GM06990 (cell line): ENCODE results near the gene PACRG.

Experiments
- DNase-seq: peaks from one replicate; pipeline ENCODE4 v3.0.0-alpha.2; 2011; ENCODE audit not compliant: insufficient read length; ENCODE audit errors: extremely low read depth
- H3K27me3 ChIP-seq: replicated peaks from 2 replicates; pipeline ENCODE4 v1.6.0; 2011; ENCODE audit warnings: low read length; ENCODE audit not compliant: control insufficient read depth, insufficient read depth
- H3K36me3 ChIP-seq: 2 replicates; pipeline ENCODE4 v1.5.1; 2011; ENCODE audit warnings: low read length; ENCODE audit not compliant: control insufficient read depth, insufficient read depth
- H3K4me3 ChIP-seq: replicated peaks from 2 replicates; pipeline ENCODE4 v1.5.1; 2011; ENCODE audit warnings: low read depth, mild to moderate bottlenecking, control low read depth, low read length
- CTCF ChIP-seq: IDR thresholded peaks from 2 replicates; pipeline ENCODE4 v1.5.1; 2011; ENCODE audit warnings: low read length, control low read depth, mild to moderate bottlenecking, inconsistent platforms; ENCODE audit not compliant: insufficient read depth, poor library complexity, severe bottlenecking

Gene PACRG

DNA sequence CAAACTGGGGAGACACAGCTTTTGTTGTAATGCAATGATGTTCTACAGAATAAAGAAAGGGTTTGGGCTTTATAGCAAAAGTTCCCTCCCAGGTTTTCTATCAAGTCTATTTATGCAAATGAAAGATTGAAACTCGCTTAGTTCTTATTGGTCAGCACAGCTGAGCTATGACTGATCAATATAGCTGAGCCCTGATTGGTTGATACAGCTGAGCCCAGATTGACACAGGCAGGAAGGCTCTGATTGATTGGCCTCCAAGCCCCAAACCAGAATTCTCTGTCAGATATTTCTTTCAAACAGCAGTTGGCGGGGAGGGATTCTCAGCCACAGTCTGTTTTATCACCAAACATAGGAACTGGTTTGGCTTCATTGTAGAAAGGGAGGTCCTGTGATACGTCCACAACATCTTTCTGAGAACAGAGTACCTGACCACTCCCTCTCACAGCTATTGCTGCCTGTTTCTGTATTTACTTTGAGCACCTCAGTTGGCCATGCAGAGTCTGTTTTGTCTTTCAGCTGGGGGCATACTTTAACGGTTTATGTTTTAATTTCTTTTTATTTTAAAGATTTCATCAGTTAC is 223.5 kb downstream of the PACRG start:
- Histone ChIP-seq H3K27me3 (no peaks in the 10 kb centered on the region), H3K36me3 (no peaks in the 10 kb centered on the region), H3K4me3 (no peak overlapping the region)
- no peak for TF ChIP-seq CTCF
- DNase-seq = no peak

- Histone ChIP-seq H3K4me3 (no peak overlapping the region), H3K27me3 (no peaks in the 10 kb centered on the region), H3K36me3 (no peaks in the 10 kb centered on the region)
- no peak for TF ChIP-seq CTCF
- DNase-seq = no peak
Measured at GRCh38 chr6:162952423-162952822, 224.6 kb downstream of the PACRG start.

GRCh38 chr6:162957062-162957461 is 229.3 kb downstream of the PACRG start:
- Histone ChIP-seq H3K36me3 (no peaks in the 10 kb centered on the region), H3K4me3 (no peak overlapping the region)
- TF ChIP-seq CTCF = no peak

GRCh38 chr6:162960679-162961457 is 233.1 kb downstream of the PACRG start:
- no peak for DNase-seq
- Histone ChIP-seq H3K36me3 (no peaks in the 10 kb centered on the region), H3K27me3 (no peaks in the 10 kb centered on the region), H3K4me3 (no peak overlapping the region)
- TF ChIP-seq CTCF = no peak

More at GRCh38 chr6:162957062-162957461, 229.3 kb downstream of the PACRG start:
- DNase-seq = no peak
- no peaks in the 10 kb centered on the region for H3K27me3 ChIP-seq

DNA sequence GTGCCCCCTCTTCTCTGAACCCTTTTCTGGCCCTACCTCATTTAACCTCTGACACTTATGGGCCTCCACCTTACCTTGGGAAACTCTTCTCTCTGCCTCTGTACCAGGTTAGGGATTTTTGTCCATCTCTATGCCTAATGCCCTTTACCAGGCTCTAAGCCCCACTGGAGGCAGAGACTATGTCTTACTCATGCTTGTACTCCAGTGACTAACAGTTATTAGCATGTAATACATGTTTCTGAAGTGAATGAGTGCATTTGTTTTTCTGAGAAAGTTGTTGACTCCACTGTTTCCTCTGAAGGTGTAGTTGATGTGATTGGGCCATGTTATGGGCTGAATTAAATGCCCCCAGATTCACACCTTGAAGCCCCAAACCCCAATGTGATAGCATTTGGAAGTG is 234.3 kb downstream of the PACRG start:
- no peak overlapping the region for H3K4me3 ChIP-seq
- no peak for DNase-seq
- no peak for TF ChIP-seq CTCF
- no peaks in the 10 kb centered on the region for H3K36me3 ChIP-seq
- H3K27me3 ChIP-seq = no peaks in the 10 kb centered on the region
